GM10266 (cell line): ENCODE data around the gene SPSB3.

Experiments
- DNase-seq: peaks from one replicate; pipeline ENCODE4 v3.0.0; 2012; ENCODE audit errors: extremely low spot score
- TF ChIP-seq, protein P1 (sequence below): IDR thresholded peaks from 2 replicates; pipeline ENCODE4 v1.5.1; 2012; ENCODE audit warnings: mild to moderate bottlenecking, low read depth; ENCODE audit not compliant: control insufficient read depth, insufficient read depth; ENCODE audit errors: missing control alignments

The SPSB3 gene

DNA sequence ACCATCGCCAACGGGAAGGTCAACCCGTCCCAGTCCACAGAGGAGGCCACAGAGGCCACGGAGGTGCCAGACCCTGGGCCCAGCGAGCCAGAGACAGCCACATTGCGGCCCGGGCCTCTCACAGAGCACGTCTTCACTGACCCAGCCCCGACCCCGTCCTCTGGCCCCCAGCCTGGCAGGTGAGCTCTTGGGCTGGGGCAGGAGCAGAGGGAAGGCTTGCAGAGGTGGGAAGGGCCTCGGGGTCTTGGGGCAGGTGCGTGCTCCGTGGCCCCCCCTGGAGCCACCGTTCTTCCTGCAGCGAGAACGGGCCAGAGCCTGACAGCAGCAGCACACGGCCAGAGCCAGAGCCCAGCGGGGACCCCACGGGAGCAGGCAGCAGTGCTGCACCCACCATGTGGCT is 16.1 kb downstream of the SPSB3 start:
- TF ChIP-seq, protein P1, sequence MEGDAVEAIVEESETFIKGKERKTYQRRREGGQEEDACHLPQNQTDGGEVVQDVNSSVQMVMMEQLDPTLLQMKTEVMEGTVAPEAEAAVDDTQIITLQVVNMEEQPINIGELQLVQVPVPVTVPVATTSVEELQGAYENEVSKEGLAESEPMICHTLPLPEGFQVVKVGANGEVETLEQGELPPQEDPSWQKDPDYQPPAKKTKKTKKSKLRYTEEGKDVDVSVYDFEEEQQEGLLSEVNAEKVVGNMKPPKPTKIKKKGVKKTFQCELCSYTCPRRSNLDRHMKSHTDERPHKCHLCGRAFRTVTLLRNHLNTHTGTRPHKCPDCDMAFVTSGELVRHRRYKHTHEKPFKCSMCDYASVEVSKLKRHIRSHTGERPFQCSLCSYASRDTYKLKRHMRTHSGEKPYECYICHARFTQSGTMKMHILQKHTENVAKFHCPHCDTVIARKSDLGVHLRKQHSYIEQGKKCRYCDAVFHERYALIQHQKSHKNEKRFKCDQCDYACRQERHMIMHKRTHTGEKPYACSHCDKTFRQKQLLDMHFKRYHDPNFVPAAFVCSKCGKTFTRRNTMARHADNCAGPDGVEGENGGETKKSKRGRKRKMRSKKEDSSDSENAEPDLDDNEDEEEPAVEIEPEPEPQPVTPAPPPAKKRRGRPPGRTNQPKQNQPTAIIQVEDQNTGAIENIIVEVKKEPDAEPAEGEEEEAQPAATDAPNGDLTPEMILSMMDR: no peak
- DNase-seq: no peak

DNA sequence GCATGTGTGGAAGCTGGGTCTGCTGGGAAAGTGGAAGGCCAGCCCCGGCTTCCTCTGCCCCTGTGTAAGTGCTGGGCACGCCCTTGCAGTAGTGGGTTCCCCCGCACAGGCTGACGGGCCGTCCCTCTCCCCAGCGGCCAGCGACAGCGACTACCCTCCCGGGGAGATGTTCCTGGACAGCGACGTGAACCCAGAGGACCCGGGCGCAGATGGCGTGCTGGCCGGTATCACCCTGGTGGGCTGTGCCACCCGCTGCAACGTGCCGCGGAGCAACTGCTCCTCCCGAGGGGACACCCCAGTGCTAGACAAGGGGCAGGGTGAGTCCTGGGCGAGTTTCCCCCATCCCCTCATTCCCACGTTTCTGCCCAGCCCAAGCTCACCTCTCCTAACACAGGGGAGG is 16.5 kb downstream of the SPSB3 start:
- no peak for DNase-seq
- TF ChIP-seq, protein P1: no peak

DNA sequence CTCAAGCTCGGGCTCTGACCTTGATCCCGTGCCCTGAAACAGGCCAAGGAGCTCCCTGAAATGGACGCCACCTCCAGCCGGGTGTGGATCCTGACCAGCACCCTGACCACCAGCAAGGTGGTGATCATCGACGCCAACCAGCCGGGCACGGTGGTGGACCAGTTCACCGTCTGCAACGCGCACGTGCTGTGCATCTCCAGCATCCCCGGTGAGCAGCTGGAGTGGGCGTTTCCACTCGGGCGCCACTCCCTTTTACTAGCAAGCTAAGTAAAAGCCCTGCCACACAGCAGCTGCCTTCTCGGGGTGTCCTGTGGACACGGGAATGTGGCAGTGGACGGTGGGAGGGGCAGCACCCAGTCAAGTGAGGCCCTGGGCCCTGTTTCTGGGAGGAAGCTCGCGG is 17.4 kb downstream of the SPSB3 start:
- TF ChIP-seq, protein P1: no peak
- no peak for DNase-seq

DNA sequence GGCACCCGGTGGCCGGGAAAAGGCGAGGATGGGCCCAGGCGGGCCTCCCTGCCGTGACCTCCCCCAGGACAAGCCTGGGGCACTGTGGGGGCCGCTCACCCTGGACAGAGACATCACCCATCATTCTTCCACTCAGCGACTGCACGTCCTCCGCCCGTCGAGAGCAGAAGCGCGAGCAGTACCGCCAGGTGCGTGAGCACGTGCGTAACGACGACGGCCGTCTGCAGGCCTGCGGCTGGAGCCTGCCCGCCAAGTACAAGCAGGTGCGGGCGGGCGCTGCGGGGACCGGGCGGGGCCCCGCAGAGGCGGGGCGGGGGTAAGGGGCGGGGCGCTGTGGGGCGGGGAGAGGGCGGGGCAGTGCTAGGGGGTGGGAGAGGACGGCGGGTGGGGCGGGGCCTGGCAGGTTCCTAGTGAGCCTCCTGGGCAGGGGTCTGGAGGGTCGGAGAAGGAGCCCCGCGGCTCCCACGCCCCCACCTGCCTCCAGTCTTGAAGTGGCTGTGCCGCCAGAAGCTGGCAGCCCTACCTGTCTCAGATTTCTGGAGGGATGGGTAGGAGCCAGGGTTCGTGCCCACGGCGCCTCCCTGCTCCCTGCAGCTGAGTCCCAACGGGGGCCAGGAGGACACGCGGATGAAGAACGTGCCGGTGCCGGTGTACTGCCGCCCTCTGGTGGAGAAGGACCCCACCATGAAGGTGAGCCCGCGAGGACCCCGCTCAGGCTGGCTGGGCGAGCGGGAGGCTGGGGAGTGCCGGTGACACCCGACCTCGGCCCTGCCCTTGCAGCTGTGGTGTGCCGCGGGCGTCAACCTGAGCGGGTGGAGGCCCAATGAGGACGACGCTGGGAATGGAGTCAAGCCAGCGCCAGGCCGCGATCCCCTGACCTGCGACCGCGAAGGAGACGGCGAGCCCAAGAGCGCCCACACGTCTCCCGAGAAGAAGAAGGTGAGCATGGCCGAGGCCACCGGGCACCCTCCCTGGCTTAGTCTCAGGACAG is 18.6 kb downstream of the SPSB3 start:
- TF ChIP-seq, protein P1: no peak
- no peak for DNase-seq

DNA sequence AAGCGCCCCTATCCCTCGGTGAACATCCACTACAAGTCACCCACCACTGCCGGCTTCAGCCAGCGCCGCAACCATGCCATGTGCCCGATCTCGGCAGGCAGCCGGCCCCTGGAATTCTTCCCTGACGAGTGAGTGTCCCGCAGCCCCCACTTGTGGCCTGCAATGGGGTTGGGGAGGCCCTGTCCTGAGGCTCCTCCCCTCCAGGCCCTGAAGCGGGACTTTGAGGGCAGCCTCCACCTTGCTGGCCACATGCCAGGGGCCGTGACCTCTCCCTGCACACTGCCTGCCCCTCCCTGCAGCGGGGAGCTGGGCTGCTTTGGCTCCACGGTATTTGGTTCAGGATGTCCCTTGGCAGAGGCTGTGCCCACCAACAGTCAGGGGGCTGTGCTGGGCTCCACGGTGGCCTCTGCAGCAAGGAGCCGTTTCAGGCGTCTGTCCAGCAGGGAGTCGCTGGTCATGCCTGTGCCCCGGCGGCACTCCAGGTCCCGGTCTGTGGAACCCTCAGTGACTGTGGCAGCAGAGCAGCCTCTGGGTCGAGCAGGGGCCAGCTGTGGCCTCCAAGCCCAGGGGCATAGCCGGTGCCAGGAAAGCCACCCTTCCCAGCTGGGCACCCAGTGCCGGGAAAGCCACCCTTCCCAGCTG is 19.4 kb downstream of the SPSB3 start:
- TF ChIP-seq, protein P1: no peak
- no peak for DNase-seq

DNA sequence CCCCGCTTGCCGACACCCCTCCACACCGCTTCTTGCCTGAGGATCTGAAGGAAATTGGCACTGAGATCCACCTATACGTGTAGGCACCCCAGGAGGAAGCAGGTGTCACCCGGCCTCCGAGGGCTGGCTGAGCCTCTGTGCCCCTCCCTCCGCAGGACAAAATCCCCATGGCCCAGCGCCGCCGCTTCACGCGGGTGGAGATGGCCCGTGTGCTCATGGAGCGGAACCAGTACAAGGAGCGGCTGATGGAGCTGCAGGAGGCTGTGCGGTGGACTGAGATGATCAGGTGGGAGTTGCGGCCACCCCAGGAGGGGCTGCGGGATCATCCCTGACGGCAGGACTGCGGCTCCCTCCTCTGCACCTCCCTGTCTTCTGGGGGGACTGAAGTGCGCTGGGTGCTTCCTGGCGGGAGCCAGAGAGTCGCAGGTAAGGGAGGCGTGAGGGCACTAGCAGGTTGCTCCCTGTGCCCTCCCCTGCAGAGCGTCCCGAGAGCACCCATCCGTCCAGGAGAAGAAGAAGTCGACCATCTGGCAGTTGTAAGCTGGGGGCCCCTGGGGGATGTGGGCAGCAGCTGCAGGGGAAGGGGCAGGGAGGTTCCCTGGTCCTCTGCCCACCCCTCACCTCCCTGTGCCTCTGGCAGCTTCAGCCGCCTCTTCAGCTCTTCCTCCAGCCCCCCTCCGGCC is 20.0 kb downstream of the SPSB3 start:
- TF ChIP-seq, protein P1: no peak
- DNase-seq: no peak
